HG03280 (cell line): Measurements from ENCODE around the gene TTK.
A peak's percentile ranks its signal among the peaks of the same experiment; 100 is the strongest.

ENCODE experiments used
- ATAC-seq: cut with Tn5 transposase; IDR thresholded peaks from one replicate; pipeline ENCODE4 v1.9.1; 2021; ENCODE audit warnings: mild to moderate bottlenecking, moderate library complexity; ENCODE audit not compliant: unreplicated experiment

TTK gene

DNA sequence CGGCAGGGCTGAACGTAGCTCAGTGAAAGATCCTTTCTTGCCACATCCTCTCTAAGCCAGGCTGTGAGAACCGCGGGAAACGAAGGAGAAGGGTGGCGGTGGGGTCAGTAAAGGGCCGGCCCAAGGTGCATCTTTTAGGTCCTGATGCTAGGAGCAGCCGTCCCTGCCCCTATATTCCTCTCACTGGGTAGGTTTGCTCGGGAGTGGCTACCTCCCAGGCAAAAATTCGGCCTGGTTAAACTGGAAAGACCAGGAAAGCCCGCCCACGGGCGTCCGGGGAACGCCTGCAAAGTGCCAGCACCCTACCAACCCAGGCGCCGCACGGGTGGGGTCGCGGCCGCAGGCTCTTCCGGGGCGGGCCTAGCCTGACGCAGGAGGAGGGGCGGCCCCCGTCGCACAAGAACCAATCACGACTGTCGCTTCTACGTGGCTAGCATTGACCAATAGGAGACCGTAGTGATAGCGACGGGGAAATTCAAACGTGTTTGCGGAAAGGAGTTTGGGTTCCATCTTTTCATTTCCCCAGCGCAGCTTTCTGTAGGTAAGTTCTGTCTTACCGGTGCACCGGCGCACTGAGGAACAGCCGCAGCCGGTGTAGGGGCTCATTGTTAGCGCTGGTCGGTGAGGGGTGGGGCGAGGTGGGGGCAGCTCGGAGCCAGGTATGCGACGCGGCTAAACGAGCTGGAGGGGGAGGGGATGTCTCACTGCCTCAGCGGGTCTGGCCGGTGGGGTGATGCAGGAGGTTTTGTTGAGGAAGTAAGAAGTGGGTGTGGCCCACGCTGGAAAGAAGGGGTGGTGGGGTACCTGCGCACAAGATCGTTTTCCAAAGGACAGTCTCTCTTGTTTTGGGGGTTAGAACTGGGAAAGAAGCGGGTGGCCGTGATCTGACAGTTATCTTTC is at the start of gene TTK:
TSS of gene TTK (plus strand) at position 477 of the 900 bp plus-strand sequence. CDS start 1,195 bp downstream, outside the sequence.
- ATAC-seq = peak; percentile 100

- ATAC-seq = no peak
These were observed 49.6 kb upstream of the TTK start for GRCh38 chr6:79954849-79955248.

DNA sequence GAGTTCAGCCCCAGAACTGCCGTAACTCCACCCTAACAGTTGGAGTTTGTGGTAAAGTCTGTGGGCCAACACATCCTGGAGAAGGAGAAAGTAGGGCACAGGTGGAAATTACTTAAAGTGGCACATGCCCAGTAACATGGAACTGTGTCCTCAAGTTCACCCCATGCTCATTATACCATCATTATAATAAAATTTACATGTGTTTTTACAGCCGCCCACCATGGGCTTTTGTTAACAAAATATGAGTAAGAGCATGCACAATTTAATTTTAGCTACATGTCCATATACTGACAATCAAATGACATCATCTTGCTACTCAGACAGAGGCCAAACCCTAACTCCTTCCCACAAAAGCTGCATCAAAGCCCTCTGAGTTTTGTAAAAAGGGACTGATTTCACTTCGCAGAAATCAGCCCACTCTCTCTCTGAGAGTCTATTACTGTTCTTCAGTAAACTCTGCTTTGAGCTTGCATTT is 39.8 kb upstream of the TTK start:
- no peak for ATAC-seq

DNA sequence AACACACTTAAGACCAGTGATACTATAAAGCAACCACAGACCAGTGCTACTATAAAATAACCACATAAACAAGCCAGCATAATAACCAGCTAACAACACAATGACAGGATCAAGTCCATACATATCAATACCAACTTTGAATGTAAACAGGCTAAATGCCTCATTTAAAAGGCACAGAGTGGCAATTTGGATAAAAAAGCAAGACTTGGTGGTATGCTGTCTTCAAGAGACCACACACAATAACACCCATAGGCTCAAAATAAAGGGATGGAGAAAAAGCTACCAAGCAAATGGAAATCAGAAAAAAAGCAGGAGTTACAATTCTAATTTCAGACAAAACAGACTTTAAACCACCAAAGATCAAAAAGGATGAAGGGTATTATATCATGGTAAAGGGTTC is 37.3 kb upstream of the TTK start:
- no peak for ATAC-seq

DNA sequence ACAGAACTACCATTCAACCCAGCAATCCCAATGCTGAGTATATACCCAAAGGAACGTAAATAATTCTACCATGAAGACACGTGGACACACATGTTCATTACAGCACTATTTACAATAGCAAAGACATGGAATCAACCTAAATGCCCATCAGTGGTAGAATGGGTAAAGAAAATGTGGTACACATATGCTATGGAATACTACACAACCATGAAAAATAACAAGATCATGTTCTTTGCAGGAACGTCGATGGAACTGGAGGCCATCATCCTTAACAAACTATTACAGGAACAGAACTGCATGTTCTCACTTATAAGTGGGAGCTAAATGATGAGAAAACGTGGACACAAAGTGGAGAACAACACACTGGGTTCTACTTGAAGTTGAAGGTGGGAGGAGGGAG is 34.7 kb upstream of the TTK start:
- ATAC-seq = no peak

DNA sequence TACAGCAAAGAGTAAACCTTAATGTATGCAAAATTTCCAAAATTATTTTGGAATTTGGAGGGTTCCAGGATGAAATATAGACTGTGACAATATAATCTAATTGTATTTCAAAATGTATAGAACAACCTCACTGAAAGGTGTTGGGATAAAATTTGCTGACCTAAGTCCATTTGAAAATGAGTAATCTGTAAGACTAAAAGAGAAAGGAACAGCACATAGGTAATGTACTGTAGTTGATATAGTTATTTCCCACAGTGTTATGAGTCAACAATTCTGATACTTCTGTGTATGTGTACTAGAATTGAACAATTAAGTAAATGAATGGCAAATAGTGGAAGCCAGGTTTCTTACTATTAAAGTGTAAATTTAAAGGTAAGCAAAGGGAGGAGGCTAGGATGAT is 33.3 kb upstream of the TTK start:
- ATAC-seq = no peak

- ATAC-seq = no peak
These were observed 22.8 kb upstream of the TTK start for GRCh38 chr6:79981652-79982051.

DNA sequence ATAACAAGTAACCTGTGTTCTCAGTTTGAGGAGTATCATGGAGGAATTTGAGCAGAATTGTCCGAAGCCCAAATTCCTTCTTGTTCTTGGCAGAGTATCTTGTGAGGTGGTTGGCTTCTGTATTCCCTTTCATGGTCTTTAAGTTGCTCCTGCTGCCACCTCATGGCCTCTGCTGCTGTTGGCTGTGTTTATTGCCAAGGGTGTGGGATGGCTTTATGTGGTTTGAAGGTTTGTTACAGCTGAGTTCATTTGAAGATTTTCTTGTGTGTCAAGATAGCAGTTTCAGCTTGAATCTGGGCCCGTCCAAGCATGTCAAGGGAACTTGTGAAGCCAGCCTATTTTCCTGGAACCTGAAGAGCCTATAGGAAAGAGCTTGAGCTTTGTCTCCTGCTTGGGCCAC is 20.2 kb upstream of the TTK start:
- ATAC-seq = no peak

- ATAC-seq = no peak
These were observed 19.3 kb upstream of the TTK start for GRCh38 chr6:79985128-79985527.

- no peak for ATAC-seq
These were observed 14.8 kb upstream of the TTK start for GRCh38 chr6:79989641-79990040.

DNA sequence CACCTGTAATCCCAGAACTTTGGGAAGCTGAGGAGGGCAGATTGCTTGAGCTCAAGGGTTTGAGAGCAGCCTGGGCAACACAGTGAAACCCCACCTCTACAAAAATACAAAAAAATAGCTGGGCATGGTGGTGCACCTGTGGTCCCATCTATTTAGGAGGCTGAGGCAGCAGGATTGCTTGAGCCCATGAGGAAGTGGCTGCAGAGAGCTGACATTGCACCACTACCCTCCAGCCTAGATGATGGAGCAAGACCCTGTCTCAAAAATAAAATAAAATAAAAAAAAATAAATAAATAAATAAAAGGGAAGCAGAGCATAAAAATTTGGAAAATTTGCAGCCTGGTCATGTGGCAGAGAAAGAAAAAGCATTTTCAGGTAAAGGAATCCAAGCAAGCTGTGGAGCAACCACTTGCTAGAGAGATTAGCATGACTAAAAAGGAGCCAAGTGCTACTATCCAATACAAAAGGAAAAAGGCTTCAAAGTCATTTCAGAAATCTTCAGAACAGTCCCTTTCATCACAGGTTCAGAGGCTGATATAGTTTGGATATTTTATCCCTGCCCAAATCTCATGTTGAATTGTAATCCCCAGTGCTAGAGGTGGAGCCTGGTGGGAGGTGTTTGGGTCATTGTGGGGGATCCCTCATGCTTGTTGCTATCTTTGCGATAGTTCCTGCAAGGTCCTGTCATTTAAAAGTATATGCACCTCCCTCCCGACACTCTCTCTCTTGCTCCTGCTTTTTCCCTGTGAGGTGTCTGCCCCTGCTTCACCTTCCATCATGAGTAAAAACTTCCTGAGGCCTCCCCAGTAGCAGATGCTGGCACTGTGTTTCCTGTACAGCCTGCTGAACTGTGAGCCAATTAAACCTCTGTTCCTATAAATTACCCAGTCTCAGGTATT is 11.2 kb upstream of the TTK start:
- no peak for ATAC-seq

DNA sequence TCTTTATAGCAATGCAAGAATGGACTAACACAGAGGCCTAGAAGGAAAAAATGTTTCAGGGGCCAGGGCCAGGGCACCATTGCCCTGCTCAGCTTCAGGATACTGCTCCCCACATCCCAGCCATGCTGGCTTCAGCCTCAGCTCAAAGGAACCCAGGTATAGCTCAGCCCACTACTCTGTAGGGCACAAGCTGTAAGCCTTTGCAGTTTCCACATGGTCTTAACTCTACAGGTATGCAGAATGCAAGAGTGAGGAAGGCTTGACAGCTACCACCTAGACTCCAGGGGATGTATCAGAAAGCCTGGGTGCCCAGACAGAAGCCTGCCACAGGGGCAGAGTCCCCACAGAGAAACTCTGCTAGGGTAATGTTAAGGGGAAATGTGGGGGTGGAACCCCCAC is 10.5 kb upstream of the TTK start:
- ATAC-seq = no peak

DNA sequence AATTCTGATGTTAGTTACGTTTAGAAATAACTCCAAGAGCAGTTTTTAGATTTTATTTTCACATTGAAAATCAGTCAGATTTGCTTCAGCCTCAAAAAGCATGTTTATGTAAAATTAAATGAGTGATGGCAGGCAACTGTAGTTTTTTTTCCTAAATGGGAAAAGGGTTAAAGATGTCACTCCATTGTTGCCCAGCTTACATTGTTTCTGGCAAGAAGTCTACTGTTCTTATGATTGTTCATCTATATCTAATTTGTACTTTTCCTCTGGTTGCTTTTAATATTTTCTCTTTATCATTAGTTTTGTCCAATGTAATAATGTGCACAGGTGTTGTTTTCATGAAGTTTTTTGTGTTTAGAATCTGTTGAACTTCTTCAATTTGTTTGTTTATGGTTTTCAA is 6.7 kb upstream of the TTK start:
- ATAC-seq = no peak

DNA sequence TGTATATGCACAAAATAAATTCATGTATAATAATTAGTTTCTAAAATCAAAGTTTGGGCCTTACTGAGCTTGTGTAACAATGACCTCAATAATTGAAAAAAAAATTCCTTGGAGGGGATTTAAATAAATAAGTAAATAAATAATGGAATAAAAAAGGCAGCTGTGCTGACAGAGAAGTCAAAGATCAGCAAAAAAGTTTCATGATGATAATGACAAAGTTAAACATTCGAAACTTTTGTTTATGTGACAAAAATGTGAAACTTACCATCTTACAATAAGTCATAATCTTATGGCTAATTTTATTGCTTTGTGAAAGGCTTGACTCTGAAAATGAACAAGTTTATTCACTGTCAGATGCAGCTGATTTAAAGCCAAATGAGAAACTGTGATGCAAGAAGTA is 3.1 kb upstream of the TTK start:
- no peak for ATAC-seq

- peak; percentile 6 for ATAC-seq
These were observed 650 bp upstream of the TTK start for GRCh38 chr6:80003826-80004172.

DNA sequence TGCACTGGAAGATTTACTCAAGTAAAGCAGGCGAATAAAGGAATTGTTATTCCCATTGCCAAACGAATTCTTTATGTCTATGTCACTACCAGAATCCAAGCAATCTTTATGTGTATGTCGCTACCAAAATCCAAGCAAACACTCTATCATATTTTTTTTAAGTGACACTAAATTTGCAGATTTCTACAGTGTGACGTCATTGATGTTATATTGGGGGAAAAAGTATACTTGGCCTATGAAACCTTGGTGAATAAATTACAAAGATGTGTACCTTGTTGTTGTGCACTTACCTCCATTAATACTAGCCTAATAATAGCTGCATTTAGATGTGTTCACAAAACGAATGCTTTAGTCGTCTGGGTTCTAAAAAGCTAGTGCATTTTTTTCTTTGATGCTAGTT is 957 bp downstream of the TTK start:
- no peak for ATAC-seq

DNA sequence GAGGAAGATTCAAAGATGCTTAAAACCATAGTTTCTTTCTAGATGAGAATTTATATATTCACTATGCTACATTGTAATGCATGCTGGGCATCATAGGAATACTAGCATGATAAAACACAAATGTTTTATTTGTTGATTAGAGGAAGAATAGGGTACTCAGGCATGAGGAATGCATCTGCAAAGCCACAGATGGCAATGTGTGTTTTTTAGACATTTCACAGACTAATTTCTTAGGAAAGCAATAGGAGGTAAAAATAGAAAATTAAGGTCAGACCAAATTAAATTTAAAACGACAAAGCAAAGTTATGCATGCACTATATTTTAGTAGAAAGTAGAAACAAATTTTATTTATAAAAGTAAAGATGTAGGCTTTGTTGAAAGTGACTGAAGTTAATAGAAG is 2.1 kb downstream of the TTK start:
- ATAC-seq = no peak

DNA sequence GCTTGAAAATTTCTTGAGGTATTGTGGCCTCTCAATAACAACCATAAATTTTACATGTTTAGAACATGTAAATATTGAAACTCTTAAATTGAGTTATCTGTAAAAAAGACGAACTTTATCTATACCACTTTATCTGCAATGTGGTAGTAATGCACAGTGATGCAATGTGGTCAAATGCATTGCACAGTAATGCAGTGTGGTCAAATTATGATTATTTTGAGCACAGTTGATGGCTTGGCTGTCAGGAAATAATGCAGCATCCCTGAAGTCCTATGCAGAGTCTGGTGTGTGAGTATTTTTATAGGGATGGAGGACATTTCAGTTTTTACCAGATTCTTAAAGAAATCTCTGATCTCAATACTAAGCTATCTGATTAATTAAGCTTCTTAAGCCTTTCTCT is 5.1 kb downstream of the TTK start:
- no peak for ATAC-seq

DNA sequence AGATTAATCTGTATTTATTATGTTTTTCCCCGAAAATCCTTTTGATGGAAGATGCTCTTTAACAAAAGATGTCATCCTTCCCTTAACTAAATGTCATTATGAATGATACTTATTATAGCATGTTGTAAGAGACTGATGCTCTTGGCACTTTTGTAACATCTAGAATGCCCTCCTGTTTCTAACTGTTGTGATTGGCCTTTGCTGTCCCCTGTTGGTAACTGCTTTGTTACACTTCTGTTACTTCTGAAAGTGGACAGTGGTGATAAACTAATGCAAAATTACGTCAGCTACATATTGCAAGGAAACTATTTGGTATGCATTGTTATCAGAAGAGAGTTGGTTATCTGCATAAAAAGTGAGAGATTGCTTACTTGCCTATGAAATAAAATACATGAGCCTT is 5.8 kb downstream of the TTK start:
- ATAC-seq = no peak

DNA sequence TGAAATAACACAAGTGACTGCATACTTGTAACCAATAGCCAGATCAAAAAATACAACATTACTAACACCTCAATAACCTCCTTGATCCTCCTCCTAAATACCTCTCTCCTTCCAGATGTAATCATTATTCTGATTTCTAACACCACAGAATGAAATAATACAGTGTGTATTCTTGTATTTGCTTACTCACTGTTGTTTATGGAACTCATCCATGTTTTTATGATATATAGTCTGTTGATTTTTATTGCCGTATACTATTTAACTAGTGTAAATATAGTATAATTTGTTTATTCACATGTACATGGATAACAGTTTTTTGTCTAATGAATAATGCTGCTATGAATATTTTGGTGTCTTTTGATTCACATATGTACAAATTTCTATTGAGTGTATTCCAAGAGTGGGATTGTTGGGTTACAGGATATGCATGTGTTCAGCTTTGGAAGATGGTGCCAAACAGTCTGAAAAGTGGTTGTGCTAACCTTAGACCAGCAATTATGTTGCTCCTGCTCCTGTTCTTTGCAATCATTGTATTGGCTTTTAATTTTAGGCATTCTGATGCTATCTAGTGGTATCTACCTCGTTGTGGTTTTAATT is 11.5 kb downstream of the TTK start:
- ATAC-seq = no peak

- ATAC-seq = no peak
These were observed 16.1 kb downstream of the TTK start for GRCh38 chr6:80020381-80021120.
